Upper lobe of left lung (tissue), 6 donors: ENCODE measurements around the gene PALLD. TPM values are rescaled to one million over a fixed set of nuclear protein-coding genes. Genes with fewer than 3 reads are reported as not detected.

Source experiments
- ATAC-seq, 2 donors: fragments of 200-7000 bp; cut with Tn5 transposase; one replicate each; pipeline ENCODE4 v1.9.1; 2022; ENCODE audit warnings: mild to moderate bottlenecking in 2 of 2, moderate library complexity in 2 of 2; ENCODE audit not compliant: low FRiP score in 2 of 2
- DNase-seq, 2 donors: peaks; one replicate each; pipeline ENCODE4 v3.0.0-alpha.2; 2019 to 2020
- H3K27ac ChIP-seq, 4 donors: fragments of 200-600 bp; sonication (generic); one replicate each; pipeline ENCODE4 v1.5.1; 2016 to 2019
- H3K27me3 ChIP-seq, 4 donors: fragments of 200-600 bp; sonication (generic); one replicate each; pipeline ENCODE4 v1.5.1; 2017 to 2019
- H3K36me3 ChIP-seq, 4 donors: fragments of 200-600 bp; sonication (generic); one replicate each; pipeline ENCODE4 v1.5.1; 2016 to 2019
- H3K4me1 ChIP-seq, 4 donors: fragments of 200-600 bp; sonication (generic); one replicate each; pipeline ENCODE4 v1.5.1; 2018 to 2019
- H3K4me3 ChIP-seq, 4 donors: fragments of 200-600 bp; sonication (generic); one replicate each; pipeline ENCODE4 v1.5.1; 2017 to 2019; ENCODE audit warnings: mild to moderate bottlenecking in 2 of 4, moderate library complexity in 1 of 4
- H3K9me3 ChIP-seq, 4 donors: fragments of 200-600 bp; sonication (generic); one replicate each; pipeline ENCODE4 v1.5.1; 2018 to 2019
- CTCF ChIP-seq, 6 experiments: fragments of 450-650 bp in 4 of 6; fragments of 200-600 bp in 2 of 6; sonication (generic) in 2 of 6; IDR thresholded peaks; one replicate each; pipeline ENCODE4 v1.5.1; 2016 to 2019; ENCODE audit warnings: antibody characterized with exemption in 6 of 6
- EP300 ChIP-seq, 4 donors: sonication (generic); formaldehyde crosslinking; IDR thresholded peaks; one replicate each; pipeline ENCODE4 v1.5.1; 2017; ENCODE audit warnings: antibody characterized with exemption in 4 of 4, control low read depth in 2 of 4
- POLR2A ChIP-seq, 4 donors: fragments of 450-650 bp; IDR thresholded peaks; one replicate each; pipeline ENCODE4 v1.5.1; 2016 to 2017; ENCODE audit warnings: antibody characterized with exemption in 4 of 4, mild to moderate bottlenecking in 2 of 4
- POLR2AphosphoS5 ChIP-seq, 2 donors: sonication (generic); formaldehyde crosslinking; IDR thresholded peaks; one replicate each; pipeline ENCODE4 v1.5.1; 2017; ENCODE audit warnings: antibody characterized with exemption in 2 of 2
- WGBS, 2 donors: methylation state at CpG; one replicate each; pipeline ENCODE4 v1.1.5; 2017 to 2018; 5-methylcytosine and 5-hydroxymethylcytosine counted together
- total RNA-seq, 6 donors: library from RNA; depleted of rRNA in 4 of 6; stranded (reverse); fragments of >200 nt in 4 of 6; gene quantifications; one replicate each; pipeline versions ENCODE4 v1.1.0 to v1.2.1, GENCODE V29; 2016 to 2021
- donor health status: DM: no; HTN: no; CAD: no; lungs with moderate emphysema.
- donor health status: DM: no; HTN: yes; CAD: no; lungs with severe emphysema.

Gene PALLD
- total RNA-seq, 6 donors from 2014 or later: 63.9 to 175 (median 134) TPM

- Histone ChIP-seq H3K27me3 (no peaks in the 10 kb centered on the region), H3K36me3 (no peaks in the 10 kb centered on the region), H3K9me3 (no peaks in the 10 kb centered on the region), H3K27ac (no peak overlapping the region), H3K4me3 (no peak overlapping the region), H3K4me1 (no peaks in the 10 kb centered on the region)
- no peak for ATAC-seq
- TF ChIP-seq EP300 (IDR thresholded peaks at IDR 0.05) (no peak), POLR2A (IDR thresholded peaks at IDR 0.05) (no peak), CTCF (IDR thresholded peaks at IDR 0.05) (no peak), POLR2AphosphoS5 (IDR thresholded peaks at IDR 0.05) (no peak)
- WGBS, 2 donors: 58 to 63% methylated on average over 3 of the region's 3 CpGs
- no peak for DNase-seq
Observed at GRCh38 chr4:168667376-168667775, 170.5 kb downstream of the PALLD start.

- Histone ChIP-seq H3K27ac (no peak overlapping the region), H3K4me1 (no peaks in the 10 kb centered on the region), H3K9me3 (no peaks in the 10 kb centered on the region), H3K27me3 (no peaks in the 10 kb centered on the region), H3K4me3 (no peak overlapping the region), H3K36me3 (no peaks in the 10 kb centered on the region)
- DNase-seq (no peak), ATAC-seq (peak in 1 of 2 donors; percentile 32)
- no peak for TF ChIP-seq CTCF (IDR thresholded peaks at IDR 0.05)
- no peak for TF ChIP-seq EP300 (IDR thresholded peaks at IDR 0.05)
- no peak for TF ChIP-seq POLR2AphosphoS5 (IDR thresholded peaks at IDR 0.05)
- TF ChIP-seq POLR2A (IDR thresholded peaks at IDR 0.05): no peak
- WGBS, 2 donors: 94 to 100% methylated on average over 2 of the region's 2 CpGs
Observed at GRCh38 chr4:168667921-168668320, 171.1 kb downstream of the PALLD start.

- Histone ChIP-seq H3K9me3 (no peaks in the 10 kb centered on the region), H3K4me1 (peaks cover 0 to 15% (median 9%) of the 10 kb centered on the region in 4 donors), H3K4me3 (no peak overlapping the region), H3K27me3 (no peaks in the 10 kb centered on the region), H3K27ac (no peak overlapping the region), H3K36me3 (no peaks in the 10 kb centered on the region)
- ATAC-seq: no peak
- TF ChIP-seq EP300 (IDR thresholded peaks at IDR 0.05) (no peak), CTCF (IDR thresholded peaks at IDR 0.05) (no peak), POLR2A (IDR thresholded peaks at IDR 0.05) (no peak), POLR2AphosphoS5 (IDR thresholded peaks at IDR 0.05) (no peak)
- WGBS, 2 donors: 86 to 91% methylated on average over 11 of the region's 11 CpGs
- DNase-seq: peak in 1 of 2 donors; percentile 10
Observed at GRCh38 chr4:168673476-168673875, 176.6 kb downstream of the PALLD start.

GRCh38 chr4:168674077-168674747 is 177.4 kb downstream of the PALLD start:
- no peaks in the 10 kb centered on the region for H3K27me3 ChIP-seq
- H3K4me1 ChIP-seq: peaks cover 0 to 15% (median 9%) of the 10 kb centered on the region in 4 donors
- H3K36me3 ChIP-seq: no peaks in the 10 kb centered on the region
- no peak for ATAC-seq
- 53 to 65% methylated on average over 5 to 6 of the region's 6 CpGs for WGBS, 2 donors
- DNase-seq: no peak
- no peak overlapping the region for H3K27ac ChIP-seq
- no peak overlapping the region for H3K4me3 ChIP-seq
- no peaks in the 10 kb centered on the region for H3K9me3 ChIP-seq
- TF ChIP-seq POLR2AphosphoS5 (IDR thresholded peaks at IDR 0.05) (no peak), CTCF (IDR thresholded peaks at IDR 0.05) (no peak), POLR2A (IDR thresholded peaks at IDR 0.05) (no peak), EP300 (IDR thresholded peaks at IDR 0.05) (no peak)

- H3K9me3 ChIP-seq: no peaks in the 10 kb centered on the region
- no peak for DNase-seq
- H3K4me1 ChIP-seq: peaks cover 0 to 15% (median 9%) of the 10 kb centered on the region in 4 donors
- H3K27me3 ChIP-seq: no peaks in the 10 kb centered on the region
- 25 to 43% methylated on average over 3 of the region's 3 CpGs for WGBS, 2 donors
- TF ChIP-seq CTCF (IDR thresholded peaks at IDR 0.05) (peak in 1 of 6 experiments; percentile 6), POLR2AphosphoS5 (IDR thresholded peaks at IDR 0.05) (no peak)
- H3K27ac ChIP-seq: no peak overlapping the region
- H3K36me3 ChIP-seq: no peaks in the 10 kb centered on the region
- no peak overlapping the region for H3K4me3 ChIP-seq
- no peak for ATAC-seq
Observed at GRCh38 chr4:168674866-168675265, 178.0 kb downstream of the PALLD start.
